ENCODE measurements around the gene RSPH1. TPM values are rescaled to one million over a fixed set of nuclear protein-coding genes. Genes with fewer than 3 reads are reported as not detected.

RSPH1 gene
- total and polyA plus RNA-seq, 2 of the 8 experiments (the other 6 are each of a cell fraction or from before 2014, with no cell fraction given), result 0.24 TPM; not detected in 1

- H3K79me1 ChIP-seq (ENCODE audit: low read depth, low read length), result no peaks in the 10 kb centered on the region
- H3K27me3 ChIP-seq (replicated peaks in 1 of 4; ENCODE audit: control insufficient read depth in 3 of 4, extremely low read depth in 1 of 4, insufficient read depth in 3 of 4, low read length in 3 of 4), result no peaks in the 10 kb centered on the region; a peak in 1 of 7 replicates
- no peaks in the 10 kb centered on the region for H3K79me2 ChIP-seq (ENCODE audit: control insufficient read depth in 1 of 2, insufficient read depth in 2 of 2, low read length in 2 of 2)
- DNase-seq (ENCODE audit: low read depth in 1 of 2, low spot score in 2 of 2), result no peak
- no peak overlapping the region for H4K91ac ChIP-seq (replicated peaks; ENCODE audit: insufficient read length, low read length)
- H4K8ac ChIP-seq (ENCODE audit: extremely low read depth, insufficient read depth, low read length), result no peak overlapping the region
- CTCF ChIA-PET (ENCODE audit: partially characterized antibody), result interaction anchor here (0.9 to 2.6 kb wide), 4 partner anchors 9 to 46 kb away, joined by 3 to 8 read pairs (median 6); no protein-coding TSS in a partner anchor
- H2BK20ac ChIP-seq (ENCODE audit: low read length), result no peak overlapping the region
- no peak overlapping the region for H4K5ac ChIP-seq (ENCODE audit: insufficient read length, low read depth, low read length)
- no peak overlapping the region for H3K4me2 ChIP-seq (ENCODE audit: insufficient read depth in 1 of 2, low read depth in 2 of 2, low read length in 2 of 2)
- no peaks in the 10 kb centered on the region for H3K4me1 ChIP-seq (replicated peaks in 1 of 4; ENCODE audit: control insufficient read depth in 3 of 4, insufficient read depth in 4 of 4, low read length in 3 of 4)
- no peak overlapping the region for H3K56ac ChIP-seq (replicated peaks; ENCODE audit: insufficient read length, low read depth, low read length)
- H3K18ac ChIP-seq (ENCODE audit: extremely low read depth, low read length), result no peak overlapping the region
- H3K23me2 ChIP-seq (ENCODE audit: low read depth, low read length), result no peaks in the 10 kb centered on the region
- no peak for FAIRE-seq
- H3K27ac ChIP-seq (ENCODE audit: low read depth, low read length), result no peak overlapping the region
- H3K4me3 ChIP-seq (ENCODE audit: extremely low read depth in 1 of 4, insufficient read depth in 2 of 4, low read depth in 3 of 4, low read length in 4 of 4), result no peak overlapping the region
- no peak overlapping the region for H2BK15ac ChIP-seq (ENCODE audit: low read length)
- WGBS, 2 experiments (ENCODE audit: extremely low coverage in 1 of 2, insufficient coverage in 1 of 2, insufficient read length in 1 of 2, insufficient replicate concordance in 2 of 2, low coverage in 1 of 2, low lambda C conversion rate in 2 of 2, missing lambda C conversion rate in 1 of 2), result 93% methylated on average over 10 of the region's 10 CpGs; no CpG with 5 or more reads in 1 of the 2 experiments
- H3K23ac ChIP-seq (ENCODE audit: insufficient read length), result no peak overlapping the region
- H4K20me1 ChIP-seq (replicated peaks in 1 of 2; ENCODE audit: control insufficient read depth in 1 of 2, insufficient read depth in 2 of 2, low read length in 2 of 2), result no peaks in the 10 kb centered on the region
- no peaks in the 10 kb centered on the region for H3K36me3 ChIP-seq (ENCODE audit: control insufficient read depth in 2 of 4, insufficient read depth in 4 of 4, low read length in 3 of 4)
- no peak overlapping the region for H2BK12ac ChIP-seq (ENCODE audit: low read depth, low read length)
- H3K9me3 ChIP-seq (ENCODE audit: insufficient read depth in 2 of 2, low read depth in 1 of 2, low read length in 1 of 2), result peaks cover 0 to 2% of the 10 kb centered on the region in 2 experiments; a peak in 1 of 4 replicates
- H2BK120ac ChIP-seq (replicated peaks; ENCODE audit: low read depth, low read length), result no peak overlapping the region
- no peak overlapping the region for H3K14ac ChIP-seq (ENCODE audit: insufficient read length)
- no peak overlapping the region for H2AK5ac ChIP-seq (ENCODE audit: low read depth, low read length)
- POLR2A ChIA-PET (ENCODE audit: partially characterized antibody), result interaction anchor here (1.0 kb wide), 1 partner anchor 11 kb away, joined by 3 read pairs; no protein-coding TSS in a partner anchor
- no peak overlapping the region for H2AFZ ChIP-seq (ENCODE audit: low read length)
- no peak overlapping the region for H3K4ac ChIP-seq (replicated peaks; ENCODE audit: insufficient read length, low read depth, low read length)
- no peak overlapping the region; the same call in 1 of the 2 replicates for H2BK5ac ChIP-seq (ENCODE audit: low read depth, low read length)
- H3K9ac ChIP-seq (replicated peaks in 1 of 4; ENCODE audit: extremely low read depth in 1 of 4, low read depth in 3 of 4, low read length in 3 of 4), result no peak overlapping the region
- no peak for TF ChIP-seq CREB1 (IDR thresholded peaks at IDR 0.05)
- no peak for TF ChIP-seq SP2 (IDR thresholded peaks at IDR 0.05; ENCODE audit: low read length)
- no peak for TF ChIP-seq POLR2A (IDR thresholded peaks at IDR 0.05; ENCODE audit: control extremely low read depth in 1 of 2, low read depth in 2 of 2, low read length in 2 of 2)
- no peak for TF ChIP-seq NANOG (IDR thresholded peaks at IDR 0.05; ENCODE audit: insufficient read depth, low read depth, low read length, poor library complexity, severe bottlenecking)
- no peak for TF ChIP-seq BACH1 (IDR thresholded peaks at IDR 0.05; ENCODE audit: low read length)
- TF ChIP-seq CBX5 (IDR thresholded peaks at IDR 0.05; ENCODE audit: low read depth, low read length), result no peak
- no peak for TF ChIP-seq USF2 (IDR thresholded peaks at IDR 0.05; ENCODE audit: low read length)
- no peak for TF ChIP-seq CBX8 (IDR thresholded peaks at IDR 0.05; ENCODE audit: borderline replicate concordance, low read depth, low read length)
- TF ChIP-seq TEAD4 (IDR thresholded peaks at IDR 0.05; ENCODE audit: low read depth, low read length), result no peak
- no peak for TF ChIP-seq TCF12 (IDR thresholded peaks at IDR 0.05; ENCODE audit: low read depth, low read length)
- TF ChIP-seq SUZ12 (IDR thresholded peaks at IDR 0.05; ENCODE audit: low read length), result no peak
- TF ChIP-seq JUN (IDR thresholded peaks at IDR 0.05; ENCODE audit: low read depth, low read length), result no peak
- TF ChIP-seq SAP30 (IDR thresholded peaks at IDR 0.05; ENCODE audit: insufficient read depth, insufficient replicate concordance, low read length), result no peak
- no peak for TF ChIP-seq POU5F1 (IDR thresholded peaks at IDR 0.05; ENCODE audit: low read depth, low read length)
Measured at GRCh38 chr21:42426876-42427480, 69.0 kb downstream of the RSPH1 start.

Measured in H1 (cell line).